HFF-Myc (cell line): ENCODE results near the gene C1orf159.

Experiments
- DNase-seq: peaks from one replicate; pipeline ENCODE4 v3.0.0-alpha.2; 2011; ENCODE audit warnings: low read depth; ENCODE audit errors: extremely low read depth
- H3K4me3 ChIP-seq: replicated peaks from 2 replicates; pipeline ENCODE4 v1.5.1; 2011; ENCODE audit warnings: low read depth, mild to moderate bottlenecking, control low read depth, low read length
- TF ChIP-seq, protein P1 (sequence below): IDR thresholded peaks from 2 replicates; pipeline ENCODE4 v1.5.1; 2012; ENCODE audit warnings: mild to moderate bottlenecking, low read depth, low read length, control low read depth; ENCODE audit errors: missing control alignments

C1orf159 gene

DNA sequence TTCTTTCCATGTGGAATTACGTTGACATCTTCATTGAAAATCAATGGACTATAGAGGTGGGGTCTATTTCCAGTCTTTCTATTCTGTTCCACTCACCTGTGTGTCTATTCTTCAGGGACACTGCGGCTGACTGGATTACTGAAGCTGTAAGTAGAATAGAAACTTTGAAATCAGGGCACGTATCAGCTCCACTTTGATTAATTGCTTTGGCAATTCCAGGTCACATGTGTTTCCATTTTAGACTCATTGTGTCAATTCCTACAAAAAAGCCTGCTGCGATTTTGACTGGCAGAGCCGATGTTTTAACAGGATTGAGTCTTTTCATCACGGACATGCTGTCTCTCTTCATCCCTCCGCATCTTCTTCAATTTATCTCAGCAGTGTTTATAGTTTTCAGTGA lies 20.9 kb downstream of the C1orf159 start:
- H3K4me3 ChIP-seq, result no peak overlapping the region
- TF ChIP-seq, protein P1, sequence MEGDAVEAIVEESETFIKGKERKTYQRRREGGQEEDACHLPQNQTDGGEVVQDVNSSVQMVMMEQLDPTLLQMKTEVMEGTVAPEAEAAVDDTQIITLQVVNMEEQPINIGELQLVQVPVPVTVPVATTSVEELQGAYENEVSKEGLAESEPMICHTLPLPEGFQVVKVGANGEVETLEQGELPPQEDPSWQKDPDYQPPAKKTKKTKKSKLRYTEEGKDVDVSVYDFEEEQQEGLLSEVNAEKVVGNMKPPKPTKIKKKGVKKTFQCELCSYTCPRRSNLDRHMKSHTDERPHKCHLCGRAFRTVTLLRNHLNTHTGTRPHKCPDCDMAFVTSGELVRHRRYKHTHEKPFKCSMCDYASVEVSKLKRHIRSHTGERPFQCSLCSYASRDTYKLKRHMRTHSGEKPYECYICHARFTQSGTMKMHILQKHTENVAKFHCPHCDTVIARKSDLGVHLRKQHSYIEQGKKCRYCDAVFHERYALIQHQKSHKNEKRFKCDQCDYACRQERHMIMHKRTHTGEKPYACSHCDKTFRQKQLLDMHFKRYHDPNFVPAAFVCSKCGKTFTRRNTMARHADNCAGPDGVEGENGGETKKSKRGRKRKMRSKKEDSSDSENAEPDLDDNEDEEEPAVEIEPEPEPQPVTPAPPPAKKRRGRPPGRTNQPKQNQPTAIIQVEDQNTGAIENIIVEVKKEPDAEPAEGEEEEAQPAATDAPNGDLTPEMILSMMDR, result no peak
- no peak for DNase-seq

GRCh38 chr1:1093610-1093943 lies 22.3 kb downstream of the C1orf159 start:
- TF ChIP-seq, protein P1, result no peak
- DNase-seq, result no peak
- no peak overlapping the region for H3K4me3 ChIP-seq

DNA sequence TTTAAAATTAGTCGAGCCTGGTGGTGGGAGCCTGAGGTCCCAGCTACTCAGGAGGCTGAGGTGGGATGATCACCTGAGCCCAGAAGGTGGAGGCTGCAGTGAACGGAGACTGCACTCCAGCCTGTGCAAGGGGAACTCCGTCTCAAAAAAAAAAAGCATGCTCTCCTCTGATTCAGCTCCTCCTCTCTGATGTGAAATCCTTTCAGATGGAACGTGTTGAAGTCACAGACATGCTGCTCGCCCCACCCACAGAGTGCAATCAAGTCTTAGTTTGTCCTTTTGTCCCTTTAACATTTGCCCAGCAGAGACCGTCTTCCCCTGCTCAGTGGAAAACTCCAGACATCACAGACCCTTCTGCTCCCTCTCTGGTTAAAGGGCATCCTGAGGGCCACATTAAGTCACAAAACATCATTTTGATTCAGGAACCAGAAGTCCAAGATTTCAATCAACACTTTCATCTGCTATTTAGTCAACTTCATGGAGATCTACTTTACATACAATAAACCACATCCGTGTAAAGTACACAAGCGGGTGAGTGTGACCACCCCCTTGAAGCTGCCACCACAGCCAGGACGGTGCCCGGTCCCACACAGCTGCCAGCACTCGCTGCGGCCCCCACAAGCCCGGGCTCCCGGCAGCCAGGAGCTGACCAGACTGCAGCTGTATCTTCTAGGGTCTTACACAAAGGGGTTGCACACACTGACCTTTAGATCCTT lies 22.8 kb downstream of the C1orf159 start:
- TF ChIP-seq, protein P1, result no peak
- H3K4me3 ChIP-seq, result no peak overlapping the region
- no peak for DNase-seq

GRCh38 chr1:1092149-1092855 lies 23.6 kb downstream of the C1orf159 start:
- TF ChIP-seq, protein P1, result no peak
- H3K4me3 ChIP-seq, result no peak overlapping the region
- no peak for DNase-seq

- H3K4me3 ChIP-seq, result no peak overlapping the region
- TF ChIP-seq, protein P1, result no peak
- DNase-seq, result no peak
These were observed 24.3 kb downstream of the C1orf159 start for GRCh38 chr1:1091344-1092148.

DNA sequence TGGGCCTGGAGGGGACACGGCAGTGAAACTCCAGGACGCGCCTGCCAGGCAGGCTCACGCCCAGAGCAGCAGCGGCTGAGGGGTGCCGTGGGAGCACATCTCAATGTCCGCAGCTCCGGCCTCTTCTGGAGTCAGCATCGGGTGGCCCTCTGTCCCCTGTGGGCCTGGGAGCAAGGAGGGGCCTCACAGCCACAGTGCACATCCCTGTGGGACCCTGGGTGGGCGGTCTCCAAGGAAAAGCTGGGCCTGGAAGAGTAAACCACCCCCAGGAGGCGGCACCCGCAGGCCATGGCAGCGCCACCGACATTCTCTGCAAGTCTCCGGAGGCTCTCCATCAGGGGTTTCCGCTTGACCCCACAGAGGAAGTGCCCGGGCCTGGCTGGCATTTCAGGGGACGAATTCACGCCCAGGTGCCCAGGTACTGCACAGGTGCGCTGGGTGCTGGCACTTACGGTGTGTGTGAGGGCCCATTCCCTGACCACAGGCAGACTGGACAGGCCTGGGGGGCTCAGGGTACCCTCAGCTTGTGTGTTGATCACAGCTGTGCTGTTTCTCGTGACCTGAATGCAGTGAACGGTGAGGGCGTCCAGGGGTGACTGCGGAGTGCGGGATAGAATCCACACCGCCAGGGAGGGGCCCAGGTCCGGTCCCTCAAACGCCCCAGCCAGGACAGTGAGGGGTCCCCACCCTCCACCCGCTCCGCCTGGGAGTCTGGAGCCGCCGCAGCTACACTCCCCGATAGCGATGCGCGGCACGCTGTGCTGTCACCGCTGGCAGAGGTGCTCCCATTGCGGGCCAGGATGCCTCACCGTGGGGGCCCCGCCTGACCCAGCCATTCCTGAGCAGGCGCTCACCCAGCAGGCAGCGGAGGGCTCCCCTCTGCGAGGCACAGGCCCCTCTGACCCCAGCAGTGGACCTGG lies 25.2 kb downstream of the C1orf159 start:
- DNase-seq, result no peak

More for the DNA sequence above, 25.2 kb downstream of the C1orf159 start:
- no peak overlapping the region for H3K4me3 ChIP-seq
- TF ChIP-seq, protein P1, result no peak
